HEK293 (cell line): ENCODE measurements around the gene IGF2R.

Experiments
- CTCF ChIA-PET: fragments of 350-600 bp; formaldehyde crosslinking; extraction: SDS; loops from one replicate; lab custom pipeline; 2021; ENCODE audit warnings: antibody characterized with exemption; lab: Yijun Ruan, JAX
- POLR2A ChIA-PET: fragments of 300-600 bp; formaldehyde crosslinking; extraction: SDS; loops from one replicate; lab custom pipeline; 2020; ENCODE audit warnings: antibody characterized with exemption, inconsistent platforms; lab: Yijun Ruan, JAX
- H3K27ac ChIP-seq: fragments of 200-500 bp; sonication (Bioruptor generic); 2 replicates; pipeline ENCODE4 v1.5.1; 2014; ENCODE audit warnings: low read depth, low read length, control low read depth, inconsistent platforms; ENCODE audit errors: extremely low read depth
- H3K36me3 ChIP-seq, 2 experiments: fragments of 200-500 bp in 1 of 2; sonication (Bioruptor generic) in 1 of 2; 1 replicate in 1 of 2; 2 replicates in 1 of 2; pipeline ENCODE4 v1.5.1; 2014 to 2017; ENCODE audit warnings: inconsistent platforms in 2 of 2, low read length in 2 of 2; ENCODE audit not compliant: control insufficient read depth in 2 of 2, insufficient read depth in 1 of 2
- H3K4me1 ChIP-seq: fragments of 200-500 bp; sonication (Bioruptor generic); 2 replicates; pipeline ENCODE4 v1.5.1; 2014; ENCODE audit warnings: mild to moderate bottlenecking, low read length, inconsistent platforms; ENCODE audit not compliant: control insufficient read depth, insufficient read depth
- H3K4me3 ChIP-seq: 2 replicates; pipeline ENCODE4 v1.5.1; 2011; ENCODE audit warnings: low read depth, mild to moderate bottlenecking, control low read depth, low read length, moderate library complexity
- H3K9me3 ChIP-seq: fragments of 200-500 bp; sonication (Bioruptor generic); 2 replicates; pipeline ENCODE4 v1.5.1; 2014; ENCODE audit warnings: low read depth, low read length, inconsistent platforms; ENCODE audit not compliant: control insufficient read depth, insufficient read depth
- ATF2 ChIP-seq: fragments of 450-650 bp; formaldehyde crosslinking; IDR thresholded peaks from 2 replicates; pipeline ENCODE4 v1.5.1; 2016; ENCODE audit warnings: missing biosample characterization, missing genetic modification characterization, low read depth
- BCL11A ChIP-seq: fragments of 450-650 bp; formaldehyde crosslinking; IDR thresholded peaks from 2 replicates; pipeline ENCODE4 v1.5.1; 2016; ENCODE audit warnings: low read depth, missing biosample characterization, missing genetic modification characterization
- CTCF ChIP-seq: fragments of 450-650 bp; formaldehyde crosslinking; IDR thresholded peaks from 2 replicates; pipeline ENCODE4 v1.5.1; 2016; ENCODE audit warnings: missing biosample characterization, missing genetic modification characterization
- GLI4 ChIP-seq: fragments of 450-650 bp; formaldehyde crosslinking; IDR thresholded peaks from 2 replicates; pipeline ENCODE4 v1.5.1; 2016; ENCODE audit warnings: missing biosample characterization, missing genetic modification characterization
- KLF9 ChIP-seq: fragments of 450-650 bp; formaldehyde crosslinking; IDR thresholded peaks from 2 replicates; pipeline ENCODE4 v1.5.1; 2016; ENCODE audit warnings: missing biosample characterization, missing genetic modification characterization, low read depth
- OSR2 ChIP-seq: fragments of 450-650 bp; formaldehyde crosslinking; IDR thresholded peaks from 2 replicates; pipeline ENCODE4 v1.5.1; 2016; ENCODE audit warnings: missing biosample characterization, missing genetic modification characterization
- PATZ1 ChIP-seq: fragments of 450-650 bp; formaldehyde crosslinking; IDR thresholded peaks from 2 replicates; pipeline ENCODE4 v1.5.1; 2016; ENCODE audit warnings: missing biosample characterization, missing genetic modification characterization
- ZBTB26 ChIP-seq: fragments of 450-650 bp; formaldehyde crosslinking; optimal IDR thresholded peaks from 2 replicates; pipeline ENCODE3; 2016; ENCODE audit warnings: missing biosample characterization, mild to moderate bottlenecking, missing genetic modification characterization
- ZEB2 ChIP-seq: fragments of 450-650 bp; formaldehyde crosslinking; IDR thresholded peaks from 2 replicates; pipeline ENCODE4 v1.5.1; 2016; ENCODE audit warnings: missing biosample characterization, missing genetic modification characterization
- ZFP37 ChIP-seq: fragments of 450-650 bp; formaldehyde crosslinking; IDR thresholded peaks from 2 replicates; pipeline ENCODE4 v1.5.1; 2016; ENCODE audit warnings: missing biosample characterization, missing genetic modification characterization
- ZNF157 ChIP-seq: fragments of 450-650 bp; formaldehyde crosslinking; IDR thresholded peaks from 2 replicates; pipeline ENCODE4 v1.5.1; 2016; ENCODE audit warnings: missing biosample characterization, missing genetic modification characterization
- ZNF184 ChIP-seq: fragments of 450-650 bp; IDR thresholded peaks from 2 replicates; pipeline ENCODE4 v1.5.1; 2018; ENCODE audit warnings: missing biosample characterization, mild to moderate bottlenecking, missing genetic modification characterization
- ZNF2 ChIP-seq: fragments of 450-650 bp; formaldehyde crosslinking; IDR thresholded peaks from 2 replicates; pipeline ENCODE4 v1.5.1; 2016; ENCODE audit warnings: missing biosample characterization, missing genetic modification characterization
- ZNF221 ChIP-seq: fragments of 450-650 bp; formaldehyde crosslinking; IDR thresholded peaks from 2 replicates; pipeline ENCODE4 v1.5.1; 2017; ENCODE audit warnings: missing biosample characterization, missing genetic modification characterization, borderline replicate concordance
- ZNF24 ChIP-seq: fragments of 450-650 bp; formaldehyde crosslinking; IDR thresholded peaks from 2 replicates; pipeline ENCODE4 v1.5.1; 2016; ENCODE audit warnings: missing biosample characterization, missing genetic modification characterization
- ZNF280D ChIP-seq: fragments of 450-650 bp; formaldehyde crosslinking; IDR thresholded peaks from 2 replicates; pipeline ENCODE4 v1.5.1; 2016; ENCODE audit warnings: missing biosample characterization, missing genetic modification characterization
- ZNF433 ChIP-seq: fragments of 450-650 bp; formaldehyde crosslinking; IDR thresholded peaks from 2 replicates; pipeline ENCODE4 v1.5.1; 2016; ENCODE audit warnings: missing biosample characterization, missing genetic modification characterization, low read depth
- ZNF529 ChIP-seq: fragments of 450-650 bp; formaldehyde crosslinking; IDR thresholded peaks from 2 replicates; pipeline ENCODE4 v1.5.1; 2017; ENCODE audit warnings: missing genetic modification characterization, missing biosample characterization; ENCODE audit not compliant: insufficient replicate concordance
- ZNF600 ChIP-seq: fragments of 450-650 bp; formaldehyde crosslinking; IDR thresholded peaks from 2 replicates; pipeline ENCODE4 v1.5.1; 2016; ENCODE audit warnings: missing biosample characterization, missing genetic modification characterization
- ZNF645 ChIP-seq: fragments of 450-650 bp; formaldehyde crosslinking; IDR thresholded peaks from 2 replicates; pipeline ENCODE4; 2016; ENCODE audit warnings: missing biosample characterization, missing genetic modification characterization
- ZNF670 ChIP-seq: fragments of 450-650 bp; formaldehyde crosslinking; IDR thresholded peaks from 2 replicates; pipeline ENCODE4 v1.5.1; 2016; ENCODE audit warnings: missing biosample characterization, missing genetic modification characterization, low read depth
- ZNF785 ChIP-seq: fragments of 450-650 bp; formaldehyde crosslinking; IDR thresholded peaks from 2 replicates; pipeline ENCODE4 v1.5.1; 2016; ENCODE audit warnings: missing biosample characterization, missing genetic modification characterization
- ZSCAN23 ChIP-seq: fragments of 450-650 bp; formaldehyde crosslinking; IDR thresholded peaks from 2 replicates; pipeline ENCODE4 v1.5.1; 2016; ENCODE audit warnings: missing biosample characterization, missing genetic modification characterization
- ZSCAN5A ChIP-seq: fragments of 450-650 bp; formaldehyde crosslinking; IDR thresholded peaks from 2 replicates; pipeline ENCODE4 v1.5.1; 2016; ENCODE audit warnings: missing biosample characterization, missing genetic modification characterization

Gene IGF2R

GRCh38 chr6:160068346-160068745, 99.5 kb downstream of the IGF2R start:
- POLR2A ChIA-PET: no interaction called here
- CTCF ChIA-PET: no interaction called here
- Histone ChIP-seq H3K27ac (no peak overlapping the region), H3K4me3 (no peak overlapping the region), H3K36me3 (peaks cover 11 to 91% of the 10 kb centered on the region in 2 experiments; a peak in 2 of 3 replicates), H3K9me3 (no peaks in the 10 kb centered on the region)
- no peak for TF ChIP-seq ZSCAN23 (tag by site-specific recombination)
- TF ChIP-seq ZNF24 (tag by site-specific recombination): no peak
- no peak for TF ChIP-seq ZNF670 (tag by site-specific recombination)
- TF ChIP-seq ZNF433 (tag by site-specific recombination): no peak
- TF ChIP-seq ZNF785 (tag by site-specific recombination): no peak
- no peak for TF ChIP-seq PATZ1
- TF ChIP-seq ZEB2: no peak
- no peak for TF ChIP-seq ZNF221 (tag by site-specific recombination)
- TF ChIP-seq GLI4 (tag by site-specific recombination): no peak
- TF ChIP-seq OSR2: no peak
- TF ChIP-seq ZNF184 (tag by site-specific recombination): no peak
- no peak for TF ChIP-seq ZNF2
- no peak for TF ChIP-seq ZSCAN5A
- TF ChIP-seq, all 188 proteins: peak for 0
- H3K4me1 ChIP-seq: no peaks in the 10 kb centered on the region

GRCh38 chr6:160069050-160069454, 100.2 kb downstream of the IGF2R start:
- H3K4me3 ChIP-seq: no peak overlapping the region
- no peak overlapping the region for H3K27ac ChIP-seq
- ChIA-PET CTCF (no interaction called here), POLR2A (no interaction called here)
- TF ChIP-seq ZSCAN23 (tag by site-specific recombination) (no peak), BCL11A (tag by site-specific recombination) (no peak), ZNF280D (no peak), ZBTB26 (no peak), ZFP37 (tag by site-specific recombination) (no peak), CTCF (tag by site-specific recombination) (no peak), ZNF645 (tag by site-specific recombination) (no peak), ATF2 (no peak), KLF9 (tag by site-specific recombination) (no peak), ZNF157 (tag by site-specific recombination) (no peak), ZNF600 (tag by site-specific recombination) (no peak), ZNF529 (tag by site-specific recombination) (no peak), ZNF2 (no peak)
- H3K4me1 ChIP-seq: no peaks in the 10 kb centered on the region
- peaks cover 11 to 91% of the 10 kb centered on the region in 2 experiments; a peak in 2 of 3 replicates for H3K36me3 ChIP-seq
- H3K9me3 ChIP-seq: no peaks in the 10 kb centered on the region
